PC-9 (cell line): Measurements from ENCODE around the gene LRMDA.

Experiments used
- EZH2 ChIP-seq: fragments of 200-600 bp; sonication (generic); IDR thresholded peaks from 2 replicates; pipeline ENCODE4 v1.8.0; 2017; ENCODE audit warnings: antibody characterized with exemption, low read depth
- TF ChIP-seq, protein P1 (sequence below): fragments of 200-600 bp; sonication (generic); conservative IDR thresholded peaks from 2 replicates; pipeline ENCODE4 v1.6.1; 2017; ENCODE audit warnings: mixed run types, antibody characterized with exemption, mild to moderate bottlenecking, moderate library complexity

DNA sequence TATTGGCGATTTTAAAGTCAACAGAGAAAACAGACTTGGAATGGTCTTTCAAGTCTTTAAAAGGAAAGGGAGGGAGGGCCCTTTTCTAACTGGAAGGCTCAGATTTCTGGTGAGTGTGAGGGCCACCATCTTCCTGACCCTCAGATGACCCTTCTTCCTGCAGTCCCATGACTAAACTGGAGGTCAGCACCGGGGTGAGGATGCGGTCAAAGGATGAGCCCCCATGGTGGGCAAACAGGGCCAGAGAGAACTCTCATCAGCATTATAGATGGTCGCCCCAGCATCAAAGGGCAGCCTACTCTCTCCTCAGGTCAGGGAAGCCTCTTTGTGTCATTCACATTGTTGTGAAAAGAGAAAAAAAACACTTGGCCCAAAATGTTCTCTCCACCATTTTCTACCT, 219.2 kb downstream of the LRMDA start:
- TF ChIP-seq, protein P1, sequence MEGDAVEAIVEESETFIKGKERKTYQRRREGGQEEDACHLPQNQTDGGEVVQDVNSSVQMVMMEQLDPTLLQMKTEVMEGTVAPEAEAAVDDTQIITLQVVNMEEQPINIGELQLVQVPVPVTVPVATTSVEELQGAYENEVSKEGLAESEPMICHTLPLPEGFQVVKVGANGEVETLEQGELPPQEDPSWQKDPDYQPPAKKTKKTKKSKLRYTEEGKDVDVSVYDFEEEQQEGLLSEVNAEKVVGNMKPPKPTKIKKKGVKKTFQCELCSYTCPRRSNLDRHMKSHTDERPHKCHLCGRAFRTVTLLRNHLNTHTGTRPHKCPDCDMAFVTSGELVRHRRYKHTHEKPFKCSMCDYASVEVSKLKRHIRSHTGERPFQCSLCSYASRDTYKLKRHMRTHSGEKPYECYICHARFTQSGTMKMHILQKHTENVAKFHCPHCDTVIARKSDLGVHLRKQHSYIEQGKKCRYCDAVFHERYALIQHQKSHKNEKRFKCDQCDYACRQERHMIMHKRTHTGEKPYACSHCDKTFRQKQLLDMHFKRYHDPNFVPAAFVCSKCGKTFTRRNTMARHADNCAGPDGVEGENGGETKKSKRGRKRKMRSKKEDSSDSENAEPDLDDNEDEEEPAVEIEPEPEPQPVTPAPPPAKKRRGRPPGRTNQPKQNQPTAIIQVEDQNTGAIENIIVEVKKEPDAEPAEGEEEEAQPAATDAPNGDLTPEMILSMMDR, result no peak
- no peak for TF ChIP-seq EZH2
